GM10266 (cell line): ENCODE data around the gene IL6R.

ENCODE experiments used
- DNase-seq: peaks from one replicate; pipeline ENCODE4 v3.0.0; 2012; ENCODE audit errors: extremely low spot score
- CTCF ChIP-seq: IDR thresholded peaks from 2 replicates; pipeline ENCODE4 v1.5.1; 2012; ENCODE audit warnings: mild to moderate bottlenecking, low read depth; ENCODE audit not compliant: control insufficient read depth, insufficient read depth; ENCODE audit errors: missing control alignments

The IL6R gene

GRCh38 chr1:154495496-154496273 is 90.5 kb downstream of the IL6R start:
- TF ChIP-seq CTCF = no peak

GRCh38 chr1:154496383-154496782 is 91.2 kb downstream of the IL6R start:
- no peak for DNase-seq
- TF ChIP-seq CTCF = no peak

More at GRCh38 chr1:154495496-154496273, 90.5 kb downstream of the IL6R start:
- no peak for DNase-seq

- DNase-seq = peak; percentile 57
- TF ChIP-seq CTCF = no peak
Observed at GRCh38 chr1:154497026-154497806, 92.1 kb downstream of the IL6R start.

- no peak for DNase-seq
- TF ChIP-seq CTCF = no peak
Observed at GRCh38 chr1:154499446-154499845, 94.3 kb downstream of the IL6R start.

GRCh38 chr1:154500533-154500932 is 95.4 kb downstream of the IL6R start:
- TF ChIP-seq CTCF = no peak
- no peak for DNase-seq

- TF ChIP-seq CTCF = no peak
- DNase-seq = peak; percentile 46
Observed at GRCh38 chr1:154501423-154502065, 96.4 kb downstream of the IL6R start.
